Neuronal stem cell (in vitro differentiated cells): Measurements from ENCODE around the gene ZDHHC6.

ENCODE experiments used
- DNase-seq: peaks from one replicate; pipeline ENCODE4 v3.0.0-alpha.2; 2013; ENCODE audit warnings: low spot score
- H2AFZ ChIP-seq: one replicate; pipeline ENCODE4 v1.6.1; 2013; ENCODE audit warnings: mild to moderate bottlenecking, low read length, inconsistent platforms
- H2AK5ac ChIP-seq: 2 replicates; pipeline ENCODE4 v1.6.1; 2013; ENCODE audit warnings: low read depth, mild to moderate bottlenecking, inconsistent platforms, low read length, moderate library complexity, mixed read lengths
- H2BK120ac ChIP-seq: 2 replicates; pipeline ENCODE4 v1.6.1; 2013; ENCODE audit warnings: low read depth, mild to moderate bottlenecking, inconsistent platforms, low read length, moderate library complexity, mixed read lengths
- H2BK12ac ChIP-seq: one replicate; pipeline ENCODE4 v1.6.1; 2013; ENCODE audit warnings: low read length, inconsistent platforms
- H2BK15ac ChIP-seq: 2 replicates; pipeline ENCODE4 v1.6.1; 2013; ENCODE audit warnings: mild to moderate bottlenecking, low read length, inconsistent platforms, mixed read lengths
- H2BK5ac ChIP-seq: one replicate; pipeline ENCODE4 v1.6.1; 2013; ENCODE audit warnings: inconsistent platforms, mild to moderate bottlenecking, low read length, moderate library complexity
- H3K14ac ChIP-seq: one replicate; pipeline ENCODE4 v1.6.1; 2013; ENCODE audit warnings: low read length, inconsistent platforms
- H3K18ac ChIP-seq: 2 replicates; pipeline ENCODE4 v1.6.1; 2013; ENCODE audit warnings: low read length, inconsistent platforms
- H3K23ac ChIP-seq: 2 replicates; pipeline ENCODE4 v1.6.1; 2013; ENCODE audit warnings: low read depth, mild to moderate bottlenecking, mixed read lengths, low read length, inconsistent platforms; ENCODE audit not compliant: poor library complexity
- H3K27ac ChIP-seq: replicated peaks from 3 replicates; pipeline ENCODE4 v1.5.1; 2013; ENCODE audit warnings: low read length, inconsistent platforms
- H3K27me3 ChIP-seq, 3 experiments: 2 replicates each; pipeline ENCODE4 v1.6.1; 2013; ENCODE audit warnings: low read length in 3 of 3, mild to moderate bottlenecking in 2 of 3, inconsistent platforms in 1 of 3, low read depth in 1 of 3, mixed read lengths in 1 of 3, moderate library complexity in 1 of 3; ENCODE audit not compliant: control insufficient read depth in 3 of 3, insufficient read depth in 3 of 3
- H3K36me3 ChIP-seq, 2 donors: replicated peaks in 1 of 2; 2 replicates each; pipeline ENCODE4 v1.6.1; 2013; ENCODE audit warnings: low read length in 2 of 2; ENCODE audit not compliant: control insufficient read depth in 2 of 2, insufficient read depth in 2 of 2
- H3K4ac ChIP-seq: 2 replicates; pipeline ENCODE4 v1.6.1; 2013; ENCODE audit warnings: inconsistent platforms, mild to moderate bottlenecking, low read length, moderate library complexity
- H3K4me1 ChIP-seq, 2 donors: 1 replicate in 1 of 2; 2 replicates in 1 of 2; pipeline ENCODE4 v1.6.1; 2013; ENCODE audit warnings: low read length in 2 of 2, low read depth in 1 of 2; ENCODE audit not compliant: control insufficient read depth in 2 of 2, insufficient read depth in 1 of 2
- H3K4me2 ChIP-seq: one replicate; pipeline ENCODE4 v1.6.1; 2013; ENCODE audit warnings: mild to moderate bottlenecking, low read length, inconsistent platforms; ENCODE audit not compliant: insufficient read depth, poor library complexity, severe bottlenecking
- H3K4me3 ChIP-seq, 2 donors: 2 replicates each; pipeline ENCODE4 v1.5.1; 2013; ENCODE audit warnings: low read length in 2 of 2, mild to moderate bottlenecking in 2 of 2, inconsistent platforms in 1 of 2, moderate library complexity in 1 of 2
- H3K79me1 ChIP-seq: one replicate; pipeline ENCODE4 v1.6.1; 2013; ENCODE audit warnings: low read depth, mild to moderate bottlenecking, inconsistent platforms, low read length, moderate library complexity
- H3K9ac ChIP-seq: one replicate; pipeline ENCODE4 v1.6.1; 2013; ENCODE audit warnings: mild to moderate bottlenecking, low read depth, low read length, inconsistent platforms; ENCODE audit not compliant: poor library complexity
- H3K9me3 ChIP-seq, 2 donors: replicated peaks in 1 of 2; 2 replicates each; pipeline versions ENCODE3 to v1.6.1; 2013; ENCODE audit warnings: low read length in 2 of 2, mild to moderate bottlenecking in 2 of 2, inconsistent platforms in 1 of 2, low read depth in 1 of 2, mixed read lengths in 1 of 2, moderate library complexity in 1 of 2; ENCODE audit not compliant: control insufficient read depth in 2 of 2, insufficient read depth in 1 of 2
- H4K8ac ChIP-seq: one replicate; pipeline ENCODE4 v1.6.1; 2013; ENCODE audit warnings: low read depth, mild to moderate bottlenecking, inconsistent platforms, low read length, moderate library complexity
- H4K91ac ChIP-seq: one replicate; pipeline ENCODE4 v1.6.1; 2013; ENCODE audit warnings: low read length, low read depth, mild to moderate bottlenecking, inconsistent platforms; ENCODE audit not compliant: poor library complexity
- WGBS, 2 donors: extraction: QIAGEN DNeasy Blood & Tissue Kit; methylation state at CpG; one replicate each; pipeline ENCODE4 v1.1.7; 2013; ENCODE audit warnings: missing lambda C conversion rate in 2 of 2, mixed read lengths in 1 of 2; ENCODE audit not compliant: insufficient read length in 2 of 2, insufficient replicate concordance in 1 of 2; ENCODE audit errors: extremely low coverage in 2 of 2; 5-methylcytosine and 5-hydroxymethylcytosine counted together

Gene ZDHHC6

GRCh38 chr10:112454910-112455779 is 8.4 kb upstream of the ZDHHC6 start:
- Histone ChIP-seq H4K8ac (no peak overlapping the region), H2AFZ (no peak overlapping the region), H3K4me2 (no peak overlapping the region), H2BK5ac (no peak overlapping the region), H3K4ac (no peak overlapping the region), H3K23ac (no peak overlapping the region), H3K4me3 (no peak overlapping the region), H3K27ac (no peak overlapping the region), H3K79me1 (no peaks in the 10 kb centered on the region), H2AK5ac (no peak overlapping the region), H2BK15ac (no peak overlapping the region), H4K91ac (no peak overlapping the region), H3K18ac (no peak overlapping the region), H3K36me3 (peaks cover 0 to 10% of the 10 kb centered on the region in 2 donors), H2BK120ac (no peak overlapping the region), H3K9ac (no peak overlapping the region), H3K4me1 (no peaks in the 10 kb centered on the region), H3K9me3 (peaks cover 0 to 9% of the 10 kb centered on the region in 2 donors), H3K27me3 (no peaks in the 10 kb centered on the region), H2BK12ac (no peak overlapping the region), H3K14ac (no peak overlapping the region)
- no peak for DNase-seq
- WGBS, 2 donors = no CpG with 5 or more reads among the region's 3 CpGs

- H4K8ac ChIP-seq = no peak overlapping the region
- no peak overlapping the region for H2BK12ac ChIP-seq
- no peak overlapping the region for H3K14ac ChIP-seq
- no peak overlapping the region for H2AK5ac ChIP-seq
- H3K27ac ChIP-seq = no peak overlapping the region
- H2BK120ac ChIP-seq = no peak overlapping the region
- H3K4ac ChIP-seq = no peak overlapping the region
- peaks cover 5 to 37% of the 10 kb centered on the region in 2 donors for H3K36me3 ChIP-seq
- H3K4me1 ChIP-seq = peaks cover 2 to 3% of the 10 kb centered on the region in 2 donors
- DNase-seq = no peak
- H3K9me3 ChIP-seq = peaks cover 0 to 7% of the 10 kb centered on the region in 2 donors
- no peak overlapping the region for H2AFZ ChIP-seq
- no peak overlapping the region for H3K4me3 ChIP-seq
- H3K4me2 ChIP-seq = no peak overlapping the region
- H3K18ac ChIP-seq = no peak overlapping the region
- no peak overlapping the region for H2BK5ac ChIP-seq
- H2BK15ac ChIP-seq = no peak overlapping the region
- H4K91ac ChIP-seq = no peak overlapping the region
- WGBS, 2 donors = no CpG with 5 or more reads among the region's 4 CpGs
- no peaks in the 10 kb centered on the region for H3K27me3 ChIP-seq
- H3K79me1 ChIP-seq = peaks cover 3% of the 10 kb centered on the region
- no peak overlapping the region for H3K23ac ChIP-seq
- H3K9ac ChIP-seq = no peak overlapping the region
Measured at GRCh38 chr10:112448888-112449287, 2.2 kb upstream of the ZDHHC6 start.

GRCh38 chr10:112447620-112447928 is 860 bp upstream of the ZDHHC6 start:
- Histone ChIP-seq H2AFZ (peak overlapping the region; percentile 96), H3K4ac (no peak overlapping the region), H3K14ac (no peak overlapping the region), H3K36me3 (peaks cover 6 to 50% of the 10 kb centered on the region in 2 donors), H3K18ac (no peak overlapping the region), H3K27me3 (no peaks in the 10 kb centered on the region), H3K9ac (peak overlapping the region; percentile 92), H2BK15ac (no peak overlapping the region), H4K91ac (no peak overlapping the region), H3K4me2 (peak overlapping the region; percentile 72), H2BK12ac (no peak overlapping the region), H3K79me1 (peaks cover 3% of the 10 kb centered on the region), H3K9me3 (no peaks in the 10 kb centered on the region), H3K23ac (no peak overlapping the region), H2BK120ac (no peak overlapping the region), H3K4me3 (peak overlapping the region; percentile 71 to 95), H3K27ac (no peak overlapping the region), H2BK5ac (no peak overlapping the region), H3K4me1 (peaks cover 2 to 3% of the 10 kb centered on the region in 2 donors), H4K8ac (peak overlapping the region; percentile 73), H2AK5ac (no peak overlapping the region)
- DNase-seq = no peak
- no CpG with 5 or more reads among the region's 10 CpGs for WGBS, 2 donors

- no peak overlapping the region for H2BK120ac ChIP-seq
- H3K4me2 ChIP-seq = peak overlapping the region; percentile 87
- H4K91ac ChIP-seq = no peak overlapping the region
- H3K23ac ChIP-seq = peak overlapping the region; percentile 34
- H3K4ac ChIP-seq = no peak overlapping the region
- H2AFZ ChIP-seq = peak overlapping the region; percentile 96
- peak overlapping the region; percentile 71 to 95 for H3K4me3 ChIP-seq
- peaks cover 2 to 3% of the 10 kb centered on the region in 2 donors for H3K4me1 ChIP-seq
- H3K14ac ChIP-seq = no peak overlapping the region
- H2BK12ac ChIP-seq = no peak overlapping the region
- DNase-seq = no peak
- H3K27ac ChIP-seq = no peak overlapping the region
- peak overlapping the region; percentile 25 for H3K18ac ChIP-seq
- no peak overlapping the region for H2BK5ac ChIP-seq
- no peak overlapping the region for H2BK15ac ChIP-seq
- H3K9ac ChIP-seq = peak overlapping the region; percentile 91
- H3K36me3 ChIP-seq = peaks cover 7 to 60% of the 10 kb centered on the region in 2 donors
- H2AK5ac ChIP-seq = no peak overlapping the region
- H4K8ac ChIP-seq = no peak overlapping the region
- peaks cover 3% of the 10 kb centered on the region for H3K79me1 ChIP-seq
- no peaks in the 10 kb centered on the region for H3K27me3 ChIP-seq
- no peaks in the 10 kb centered on the region for H3K9me3 ChIP-seq
- WGBS, 2 donors = no CpG with 5 or more reads among the region's 20 CpGs
Measured at GRCh38 chr10:112446055-112446854, 459 bp downstream of the ZDHHC6 start.
